Trophoblast cell (in vitro differentiated cells and primary cell): Measurements from ENCODE around the gene GRB10.

Experiments
- DNase-seq, 2 donors: peaks; one replicate each; pipeline ENCODE4 v3.0.0-alpha.2; 2016
- H2AFZ ChIP-seq: 2 replicates; pipeline ENCODE4 v1.6.1; 2013; ENCODE audit warnings: low read length, moderate library complexity, mild to moderate bottlenecking; ENCODE audit not compliant: insufficient read depth, poor library complexity
- H2AK5ac ChIP-seq: 2 replicates; pipeline ENCODE4 v1.6.1; 2013; ENCODE audit warnings: mild to moderate bottlenecking, low read length
- H2BK120ac ChIP-seq: 2 replicates; pipeline ENCODE4 v1.6.1; 2013; ENCODE audit warnings: low read length, mild to moderate bottlenecking, moderate library complexity; ENCODE audit not compliant: insufficient read depth, poor library complexity
- H2BK12ac ChIP-seq: 2 replicates; pipeline ENCODE4 v1.6.1; 2013; ENCODE audit warnings: mild to moderate bottlenecking, low read length, moderate library complexity
- H2BK5ac ChIP-seq: 2 replicates; pipeline ENCODE4 v1.6.1; 2013; ENCODE audit warnings: low read length, low read depth, moderate library complexity, mild to moderate bottlenecking; ENCODE audit not compliant: poor library complexity
- H3K14ac ChIP-seq: 2 replicates; pipeline ENCODE4 v1.6.1; 2013; ENCODE audit warnings: mild to moderate bottlenecking, low read length
- H3K18ac ChIP-seq: 2 replicates; pipeline ENCODE4 v1.6.1; 2013; ENCODE audit warnings: mild to moderate bottlenecking, low read length
- H3K23ac ChIP-seq: 2 replicates; pipeline ENCODE4 v1.6.1; 2013; ENCODE audit warnings: low read length
- H3K27ac ChIP-seq: 2 replicates; pipeline ENCODE4 v1.5.1; 2013; ENCODE audit warnings: low read depth, mild to moderate bottlenecking, inconsistent platforms, low read length, moderate library complexity
- H3K27me3 ChIP-seq: 2 replicates; pipeline ENCODE4 v1.6.1; 2013; ENCODE audit warnings: inconsistent platforms, mild to moderate bottlenecking, low read length, moderate library complexity; ENCODE audit not compliant: insufficient read depth
- H3K36me3 ChIP-seq, 2 experiments: 1 replicate in 1 of 2; 2 replicates in 1 of 2; pipeline ENCODE4 v1.6.1; 2013; ENCODE audit warnings: low read length in 2 of 2, mild to moderate bottlenecking in 2 of 2, moderate library complexity in 1 of 2; ENCODE audit not compliant: insufficient read depth in 2 of 2, control insufficient read depth in 1 of 2
- H3K4ac ChIP-seq: 2 replicates; pipeline ENCODE4 v1.6.1; 2013; ENCODE audit warnings: low read depth, mild to moderate bottlenecking, low read length, moderate library complexity
- H3K4me1 ChIP-seq, 2 experiments: 1 replicate in 1 of 2; 2 replicates in 1 of 2; pipeline ENCODE4 v1.6.1; 2013; ENCODE audit warnings: low read length in 2 of 2, mild to moderate bottlenecking in 2 of 2, moderate library complexity in 1 of 2; ENCODE audit not compliant: insufficient read depth in 2 of 2, control insufficient read depth in 1 of 2
- H3K4me2 ChIP-seq: 2 replicates; pipeline ENCODE4 v1.6.1; 2013; ENCODE audit warnings: inconsistent platforms, mild to moderate bottlenecking, low read length, moderate library complexity
- H3K4me3 ChIP-seq: 2 replicates; pipeline ENCODE4 v1.5.1; 2013; ENCODE audit warnings: mild to moderate bottlenecking, low read depth, low read length, inconsistent platforms
- H3K79me1 ChIP-seq: one replicate; pipeline ENCODE4 v1.6.1; 2013; ENCODE audit warnings: low read length
- H3K79me2 ChIP-seq: 2 replicates; pipeline ENCODE4 v1.6.1; 2013; ENCODE audit warnings: low read length, mild to moderate bottlenecking; ENCODE audit not compliant: control insufficient read depth, insufficient read depth, poor library complexity
- H3K9ac ChIP-seq: 2 replicates; pipeline ENCODE4 v1.6.1; 2013; ENCODE audit warnings: mild to moderate bottlenecking, low read length
- H3K9me3 ChIP-seq: 2 replicates; pipeline ENCODE4 v1.6.1; 2013; ENCODE audit warnings: low read depth, mild to moderate bottlenecking, control low read depth, inconsistent platforms, low read length; ENCODE audit not compliant: insufficient read depth
- H4K12ac ChIP-seq: 2 replicates; pipeline ENCODE4 v1.6.1; 2013; ENCODE audit warnings: low read depth, mild to moderate bottlenecking, low read length, moderate library complexity
- H4K8ac ChIP-seq: 2 replicates; pipeline ENCODE4 v1.6.1; 2013; ENCODE audit warnings: low read depth, mild to moderate bottlenecking, low read length, moderate library complexity
- H4K91ac ChIP-seq: one replicate; pipeline ENCODE4 v1.6.1; 2013; ENCODE audit warnings: low read depth, mild to moderate bottlenecking, low read length, moderate library complexity
- WGBS: extraction: QIAGEN DNeasy Blood & Tissue Kit; methylation state at CpG from one replicate; pipeline ENCODE4 v1.1.7; 2013; ENCODE audit warnings: missing lambda C conversion rate; ENCODE audit not compliant: insufficient read length, insufficient coverage; ENCODE audit errors: extremely low coverage; 5-methylcytosine and 5-hydroxymethylcytosine counted together

Gene GRB10

DNA sequence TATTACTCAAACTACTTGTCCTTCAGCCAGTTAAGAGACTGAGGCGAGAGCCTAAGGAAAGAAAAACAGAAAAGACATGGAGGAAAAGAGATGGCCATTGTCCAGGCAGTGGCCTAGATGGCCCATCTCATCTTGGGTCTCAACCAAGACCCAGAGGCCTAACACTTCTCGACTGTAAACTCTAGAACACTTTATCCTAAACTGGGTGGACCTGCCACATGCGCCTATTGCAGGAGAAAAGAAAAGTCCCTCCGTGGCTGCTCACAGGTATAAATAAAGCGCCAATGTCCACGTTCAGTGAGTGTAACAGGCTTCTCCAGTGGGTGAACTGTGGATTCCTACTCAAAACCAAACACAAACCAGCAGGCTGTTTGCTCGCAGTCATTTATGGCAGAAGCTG, 124.8 kb downstream of the GRB10 start:
- H3K18ac ChIP-seq, result no peak overlapping the region
- H4K12ac ChIP-seq, result no peak overlapping the region
- no peaks in the 10 kb centered on the region for H3K79me2 ChIP-seq
- no peaks in the 10 kb centered on the region for H3K4me1 ChIP-seq
- no peak for DNase-seq
- H3K14ac ChIP-seq, result no peak overlapping the region
- no peak overlapping the region for H4K8ac ChIP-seq
- H3K27ac ChIP-seq, result no peak overlapping the region
- H3K36me3 ChIP-seq, result peaks cover 6 to 10% of the 10 kb centered on the region in 2 experiments
- H3K27me3 ChIP-seq, result no peaks in the 10 kb centered on the region
- no peak overlapping the region for H2AFZ ChIP-seq
- H3K4me2 ChIP-seq, result no peak overlapping the region
- H2BK5ac ChIP-seq, result no peak overlapping the region
- no peak overlapping the region for H2BK12ac ChIP-seq
- H3K4ac ChIP-seq, result no peak overlapping the region
- H3K23ac ChIP-seq, result no peak overlapping the region
- no peaks in the 10 kb centered on the region for H3K79me1 ChIP-seq
- H3K9me3 ChIP-seq, result no peaks in the 10 kb centered on the region
- H3K4me3 ChIP-seq, result no peak overlapping the region
- WGBS, result no CpG with 5 or more reads among the region's 7 CpGs
- no peak overlapping the region for H2AK5ac ChIP-seq
- no peak overlapping the region for H4K91ac ChIP-seq
- H2BK120ac ChIP-seq, result no peak overlapping the region
- H3K9ac ChIP-seq, result no peak overlapping the region

DNA sequence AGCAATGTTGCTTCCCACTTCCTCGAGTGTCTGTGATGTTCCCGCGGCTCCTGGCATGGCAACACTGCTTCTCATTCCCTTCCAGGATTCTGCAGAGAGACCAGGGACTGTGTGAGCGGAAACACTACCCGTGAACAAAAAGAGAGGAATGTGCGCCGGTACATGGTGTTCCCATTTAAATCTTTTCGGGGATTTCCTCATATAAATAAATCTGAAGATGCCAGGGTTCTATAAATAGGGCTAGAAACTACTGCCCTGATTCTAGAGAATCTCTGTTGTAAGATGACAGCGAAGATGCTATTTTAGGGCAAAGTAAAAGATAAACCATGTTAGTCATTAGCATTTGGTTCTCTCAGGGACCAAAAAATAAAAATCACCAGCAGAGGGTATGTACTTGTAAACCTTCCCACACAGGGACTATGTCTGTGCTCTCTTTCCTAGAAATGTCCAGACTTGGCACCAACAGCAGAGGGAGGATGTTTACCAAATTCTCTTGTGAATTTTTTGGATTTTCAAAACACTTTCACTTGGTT, 125.3 kb downstream of the GRB10 start:
- Histone ChIP-seq H3K79me1 (no peaks in the 10 kb centered on the region), H3K79me2 (no peaks in the 10 kb centered on the region), H4K91ac (no peak overlapping the region), H3K4me3 (no peak overlapping the region), H2AFZ (no peak overlapping the region), H4K8ac (no peak overlapping the region), H3K4me1 (no peaks in the 10 kb centered on the region), H3K4ac (no peak overlapping the region), H2BK12ac (no peak overlapping the region), H2BK5ac (no peak overlapping the region), H4K12ac (no peak overlapping the region), H3K23ac (no peak overlapping the region), H3K9me3 (no peaks in the 10 kb centered on the region), H3K27ac (no peak overlapping the region), H3K27me3 (no peaks in the 10 kb centered on the region), H3K14ac (no peak overlapping the region), H2BK120ac (no peak overlapping the region), H3K9ac (no peak overlapping the region), H2AK5ac (no peak overlapping the region), H3K18ac (no peak overlapping the region), H3K4me2 (no peak overlapping the region), H3K36me3 (peaks cover 5 to 10% of the 10 kb centered on the region in 2 experiments)
- no CpG with 5 or more reads among the region's 9 CpGs for WGBS
- peak in 1 of 2 donors; percentile 5 for DNase-seq

DNA sequence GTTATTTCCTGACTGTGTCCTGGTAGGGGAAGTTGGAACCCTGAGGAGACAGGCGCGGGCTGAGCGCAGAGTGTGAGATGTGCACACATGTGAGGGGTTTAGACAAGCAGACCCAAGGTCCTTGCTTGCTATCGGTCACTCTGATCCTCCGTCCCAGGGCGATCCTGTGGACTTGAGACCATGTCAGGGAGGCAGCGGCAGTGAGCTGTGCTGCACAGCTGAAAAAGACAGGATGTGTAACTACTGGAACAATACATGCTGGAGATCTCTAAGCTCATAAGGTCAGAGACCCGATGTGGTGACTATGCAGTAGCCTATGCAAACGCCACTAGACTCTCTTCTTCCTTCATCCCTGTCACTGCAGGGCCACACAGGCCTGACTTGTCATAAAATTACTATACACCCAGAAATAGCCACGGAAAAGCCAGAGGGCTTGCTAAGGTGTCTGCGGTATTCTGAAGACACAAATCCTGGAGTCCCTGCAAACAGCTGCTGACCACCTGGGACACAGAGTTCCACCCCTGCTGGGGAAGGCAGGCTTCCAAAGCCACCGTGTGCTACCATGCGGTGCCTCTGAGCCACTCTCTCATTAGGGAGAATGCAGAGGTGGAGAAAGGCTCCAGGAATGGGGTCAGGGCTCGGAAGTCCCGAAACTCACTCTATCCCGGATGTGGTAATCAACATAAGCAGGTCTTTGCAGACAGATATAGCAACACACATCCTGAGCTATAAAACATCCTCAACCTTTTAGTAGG, 126.4 kb downstream of the GRB10 start:
- H3K36me3 ChIP-seq, result peaks cover 0 to 4% of the 10 kb centered on the region in 2 experiments
- no peak overlapping the region for H3K23ac ChIP-seq
- no peaks in the 10 kb centered on the region for H3K4me1 ChIP-seq
- no peak overlapping the region for H3K4me2 ChIP-seq
- H3K14ac ChIP-seq, result no peak overlapping the region
- H4K12ac ChIP-seq, result no peak overlapping the region
- no peak overlapping the region for H4K91ac ChIP-seq
- H2BK12ac ChIP-seq, result no peak overlapping the region
- H3K79me1 ChIP-seq, result no peaks in the 10 kb centered on the region
- no peak overlapping the region for H2AK5ac ChIP-seq
- H3K4ac ChIP-seq, result no peak overlapping the region
- no CpG with 5 or more reads among the region's 16 CpGs for WGBS
- no peak overlapping the region for H2BK120ac ChIP-seq
- DNase-seq, result no peak
- peak overlapping the region; percentile 9 for H3K18ac ChIP-seq
- H3K9ac ChIP-seq, result no peak overlapping the region
- H2BK5ac ChIP-seq, result no peak overlapping the region
- H3K9me3 ChIP-seq, result no peaks in the 10 kb centered on the region
- H3K4me3 ChIP-seq, result no peak overlapping the region
- no peak overlapping the region for H2AFZ ChIP-seq
- H3K27me3 ChIP-seq, result no peaks in the 10 kb centered on the region
- H4K8ac ChIP-seq, result no peak overlapping the region
- H3K79me2 ChIP-seq, result no peaks in the 10 kb centered on the region
- H3K27ac ChIP-seq, result no peak overlapping the region

DNA sequence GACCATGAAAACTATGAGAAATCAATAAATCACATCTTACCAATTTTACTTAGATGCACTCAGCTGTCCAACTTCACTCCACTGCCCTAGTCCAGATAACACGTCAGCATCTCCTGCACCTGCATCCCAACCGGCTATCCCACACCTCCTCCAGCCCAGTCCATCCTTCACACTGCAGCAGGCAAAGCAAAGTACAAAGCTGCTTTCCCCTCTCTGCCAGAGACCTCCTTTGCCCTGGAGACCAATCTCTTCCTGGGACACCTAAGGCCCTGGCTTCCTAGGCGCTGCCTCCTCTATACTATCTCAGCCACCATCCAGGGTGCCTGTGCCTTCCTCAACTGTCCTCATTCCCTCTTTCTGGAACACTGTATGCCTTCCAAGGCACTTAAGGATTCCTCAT, 127.2 kb downstream of the GRB10 start:
- Histone ChIP-seq H3K14ac (no peak overlapping the region), H3K9me3 (no peaks in the 10 kb centered on the region), H2AFZ (no peak overlapping the region), H2BK120ac (no peak overlapping the region), H3K4me1 (no peaks in the 10 kb centered on the region), H3K27ac (no peak overlapping the region), H4K91ac (no peak overlapping the region), H3K4me2 (no peak overlapping the region), H4K12ac (no peak overlapping the region), H2AK5ac (no peak overlapping the region), H3K4me3 (no peak overlapping the region), H2BK12ac (no peak overlapping the region), H3K79me2 (no peaks in the 10 kb centered on the region), H4K8ac (no peak overlapping the region), H3K36me3 (no peaks in the 10 kb centered on the region), H3K9ac (no peak overlapping the region), H2BK5ac (no peak overlapping the region), H3K79me1 (no peaks in the 10 kb centered on the region), H3K4ac (no peak overlapping the region), H3K23ac (no peak overlapping the region), H3K27me3 (no peaks in the 10 kb centered on the region), H3K18ac (no peak overlapping the region)
- no peak for DNase-seq
- WGBS, result no CpG with 5 or more reads among the region's 3 CpGs
